8988T (cell line): ENCODE measurements around the gene TSPAN10.
A peak's percentile ranks its signal among the peaks of the same experiment; 100 is the strongest.

Experiments
- DNase-seq: peaks from one replicate; pipeline ENCODE4 v3.0.0; 2011

The TSPAN10 gene

GRCh38 chr17:81635973-81636504 lies 957 bp upstream of the TSPAN10 start:
- DNase-seq: no peak

- no peak for DNase-seq
These were observed 1.7 kb downstream of the TSPAN10 start for GRCh38 chr17:81638683-81639082.

- DNase-seq: no peak
These were observed 3.0 kb downstream of the TSPAN10 start for GRCh38 chr17:81640011-81640410.

GRCh38 chr17:81641825-81642489 lies 5.0 kb downstream of the TSPAN10 start:
- DNase-seq: no peak

- no peak for DNase-seq
These were observed 7.5 kb downstream of the TSPAN10 start for GRCh38 chr17:81644496-81644895.

DNA sequence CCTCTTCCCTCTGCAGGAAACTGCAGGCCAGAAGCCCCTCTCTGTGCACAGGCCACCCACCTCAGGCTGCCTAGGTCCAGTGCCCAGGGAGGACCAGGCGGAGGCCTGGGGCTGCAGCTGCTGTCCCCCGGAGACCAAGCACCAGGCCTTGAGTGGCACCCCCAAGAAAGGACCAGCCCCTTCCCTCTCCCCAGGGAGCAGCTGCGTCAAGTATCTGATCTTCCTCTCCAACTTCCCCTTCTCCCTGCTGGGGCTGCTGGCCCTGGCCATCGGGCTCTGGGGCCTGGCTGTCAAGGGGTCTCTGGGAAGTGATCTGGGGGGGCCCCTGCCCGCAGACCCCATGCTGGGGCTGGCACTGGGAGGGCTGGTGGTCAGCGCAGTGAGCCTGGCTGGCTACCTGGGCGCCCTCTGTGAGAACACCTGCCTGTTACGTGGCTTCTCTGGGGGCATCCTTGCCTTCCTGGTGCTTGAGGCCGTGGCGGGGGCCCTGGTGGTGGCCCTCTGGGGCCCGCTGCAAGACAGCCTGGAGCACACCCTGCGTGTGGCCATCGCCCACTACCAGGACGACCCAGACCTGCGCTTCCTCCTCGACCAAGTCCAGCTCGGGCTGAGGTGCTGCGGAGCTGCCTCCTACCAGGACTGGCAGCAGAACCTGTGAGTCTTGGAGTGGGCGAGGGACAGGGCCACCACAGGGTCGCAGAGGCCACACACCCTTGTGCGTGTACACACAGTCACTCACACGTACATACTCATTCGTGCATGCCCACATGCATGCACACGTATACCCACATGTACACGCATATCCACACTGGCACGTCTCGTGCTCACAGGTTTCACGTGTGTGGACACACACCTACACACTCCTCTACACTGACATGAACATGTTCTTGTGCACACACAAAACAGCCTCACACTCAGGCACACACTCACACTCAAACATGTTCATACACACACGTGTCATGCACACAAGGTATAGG lies 8.3 kb downstream of the TSPAN10 start:
- no peak for DNase-seq

DNA sequence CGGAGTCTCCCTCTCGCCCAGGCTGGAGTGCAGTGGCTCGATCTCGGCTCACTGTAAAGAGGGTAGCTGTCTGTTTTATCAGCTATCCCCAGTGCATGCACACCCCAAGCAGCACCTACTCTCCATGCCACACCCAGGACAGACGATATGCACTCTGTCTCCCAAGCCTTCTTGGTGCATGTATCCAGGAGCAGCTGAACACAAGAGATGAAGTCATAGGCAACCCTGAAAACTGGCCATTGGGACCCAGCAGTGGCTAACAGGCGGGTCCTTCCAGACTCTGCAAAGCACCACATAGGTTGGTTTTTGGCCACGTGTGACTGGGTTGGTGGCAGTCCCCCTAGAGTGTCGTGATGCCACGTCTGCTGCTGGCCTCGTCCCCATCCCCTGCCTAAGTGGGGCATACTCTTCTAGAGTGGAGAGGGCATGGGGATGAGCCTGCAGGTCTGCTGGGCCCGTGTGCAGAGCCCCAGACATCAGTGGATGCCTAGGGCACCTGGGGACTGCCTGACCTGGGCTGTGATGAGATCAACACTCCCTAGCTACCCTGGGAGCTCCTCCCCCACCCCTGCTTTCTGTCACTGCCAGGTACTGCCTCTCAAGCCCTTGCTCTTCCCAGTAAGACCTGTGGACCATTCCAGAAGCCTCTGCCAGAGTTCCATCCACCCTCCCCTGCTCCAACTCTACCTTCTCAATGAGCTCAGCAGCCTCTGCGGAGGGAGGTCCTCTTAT lies 10.0 kb downstream of the TSPAN10 start:
- no peak for DNase-seq

DNA sequence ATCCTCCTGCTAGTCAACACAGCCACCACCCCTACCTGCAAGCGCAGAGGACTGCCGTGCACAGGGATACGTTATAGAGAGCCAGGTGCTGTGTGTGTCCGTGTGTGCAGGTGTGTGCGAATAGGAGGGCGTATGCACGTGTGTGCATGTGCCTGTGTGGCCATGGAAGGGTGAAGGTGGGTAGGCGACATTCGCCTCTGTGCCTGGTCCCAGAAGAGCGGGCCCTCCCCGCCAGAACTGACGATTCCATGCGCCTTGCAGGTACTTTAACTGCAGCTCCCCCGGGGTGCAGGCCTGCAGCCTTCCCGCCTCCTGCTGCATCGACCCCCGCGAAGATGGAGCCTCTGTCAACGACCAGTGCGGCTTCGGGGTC lies 10.6 kb downstream of the TSPAN10 start:
- no peak for DNase-seq

- no peak for DNase-seq
These were observed 11.2 kb downstream of the TSPAN10 start for GRCh38 chr17:81648013-81648706.

DNA sequence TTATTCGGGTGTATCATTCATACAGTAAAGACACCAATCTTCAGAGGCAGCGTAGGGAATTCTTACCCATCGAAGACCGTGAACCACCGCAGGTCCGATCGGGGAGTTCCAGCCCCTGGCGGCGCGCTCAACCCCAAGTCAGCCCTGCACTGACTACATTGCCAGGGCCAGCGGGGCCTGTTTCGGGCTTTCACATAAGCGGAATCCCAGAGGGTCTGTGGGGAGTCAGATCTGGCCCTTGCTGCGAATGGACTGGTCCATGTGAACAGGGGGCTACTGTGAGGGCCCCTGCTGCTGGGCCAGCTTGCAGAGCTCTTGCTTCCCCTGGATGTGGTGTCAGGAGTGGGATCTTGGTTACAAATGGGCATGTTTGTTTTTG lies 11.7 kb downstream of the TSPAN10 start:
- DNase-seq: no peak

DNA sequence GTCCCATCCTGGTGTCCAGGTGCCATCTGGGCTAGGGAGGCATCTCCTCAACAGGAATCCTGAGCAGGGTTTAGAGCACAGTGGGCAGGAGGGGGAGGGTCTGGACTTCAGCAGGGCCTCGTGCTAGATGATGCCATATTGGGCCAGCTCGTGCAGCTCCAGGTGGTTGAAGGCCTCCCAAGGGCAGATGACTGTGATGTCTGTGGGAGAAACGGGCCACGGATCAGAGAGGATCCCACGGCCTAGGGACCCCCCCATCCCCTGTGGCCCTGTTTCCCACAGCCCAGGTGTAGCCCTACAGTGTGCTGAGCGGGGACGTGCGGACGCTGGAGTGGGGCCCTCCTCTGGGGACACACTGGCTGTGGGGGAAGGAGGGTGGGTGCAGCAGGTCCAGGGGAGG lies 14.0 kb downstream of the TSPAN10 start:
- no peak for DNase-seq

DNA sequence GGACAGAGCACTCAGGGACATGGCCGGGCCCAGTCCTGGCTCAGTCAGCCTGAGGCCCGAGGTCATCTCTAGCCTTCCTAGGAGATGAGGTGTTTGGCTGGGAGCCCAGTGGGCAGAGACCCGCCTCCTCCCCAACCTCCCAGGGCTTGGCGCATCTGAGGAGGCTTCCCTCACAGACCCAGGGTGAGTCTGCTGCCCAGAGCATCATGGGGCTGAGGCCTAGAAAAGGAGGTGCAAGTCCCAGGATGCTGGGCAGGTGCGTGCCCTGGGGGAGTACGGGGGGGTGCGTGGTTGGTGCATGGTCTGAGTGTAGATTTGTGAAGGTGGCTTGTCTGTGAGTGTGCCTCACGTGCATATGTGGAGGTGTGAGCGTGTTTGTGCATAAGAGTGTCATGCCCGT lies 14.7 kb downstream of the TSPAN10 start:
- peak; percentile 71 for DNase-seq

DNA sequence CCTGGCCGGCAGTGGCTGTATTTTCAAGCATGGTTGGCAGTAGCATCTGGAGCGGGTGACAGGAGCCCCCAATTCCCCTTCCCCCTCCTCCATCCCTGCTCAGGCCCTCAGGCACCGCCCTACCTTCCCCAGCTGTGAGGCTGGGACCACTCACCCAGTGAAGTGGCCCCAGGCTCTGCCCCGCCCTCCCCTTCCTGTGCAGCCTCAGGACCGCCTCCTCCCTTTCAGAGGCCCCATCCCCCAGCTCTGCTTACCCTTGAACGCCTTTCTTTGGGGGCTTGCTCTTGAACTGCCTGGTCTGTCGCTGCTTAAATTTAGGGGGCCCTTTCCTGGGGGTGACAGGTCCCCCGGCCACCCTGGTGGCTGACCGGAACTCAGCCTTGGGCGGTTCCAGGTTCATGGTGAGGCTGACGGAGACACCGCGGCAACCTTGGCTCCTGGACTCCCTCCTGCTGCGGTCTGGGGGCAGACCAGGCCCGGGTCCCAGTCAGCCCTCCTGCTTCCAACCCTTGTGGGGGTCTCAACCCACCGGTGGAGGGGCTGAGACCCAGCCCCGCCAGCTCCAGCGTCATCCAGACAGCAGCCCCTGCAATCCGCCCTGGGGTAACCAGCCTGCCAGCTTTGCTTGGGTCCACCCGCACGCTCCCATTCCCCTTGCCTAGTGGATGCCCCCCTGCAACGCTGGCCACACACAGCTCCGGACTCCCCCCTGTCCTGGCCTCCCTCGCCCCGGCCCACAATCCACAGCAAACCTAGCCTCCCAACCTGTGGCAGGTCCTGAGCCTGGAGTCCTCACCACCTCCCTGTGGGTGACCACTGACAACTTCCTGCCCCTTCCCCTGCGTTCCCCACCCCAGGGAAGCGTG lies 16.1 kb downstream of the TSPAN10 start:
- no peak for DNase-seq

- DNase-seq: no peak
These were observed 18.6 kb downstream of the TSPAN10 start for GRCh38 chr17:81655378-81656117.

DNA sequence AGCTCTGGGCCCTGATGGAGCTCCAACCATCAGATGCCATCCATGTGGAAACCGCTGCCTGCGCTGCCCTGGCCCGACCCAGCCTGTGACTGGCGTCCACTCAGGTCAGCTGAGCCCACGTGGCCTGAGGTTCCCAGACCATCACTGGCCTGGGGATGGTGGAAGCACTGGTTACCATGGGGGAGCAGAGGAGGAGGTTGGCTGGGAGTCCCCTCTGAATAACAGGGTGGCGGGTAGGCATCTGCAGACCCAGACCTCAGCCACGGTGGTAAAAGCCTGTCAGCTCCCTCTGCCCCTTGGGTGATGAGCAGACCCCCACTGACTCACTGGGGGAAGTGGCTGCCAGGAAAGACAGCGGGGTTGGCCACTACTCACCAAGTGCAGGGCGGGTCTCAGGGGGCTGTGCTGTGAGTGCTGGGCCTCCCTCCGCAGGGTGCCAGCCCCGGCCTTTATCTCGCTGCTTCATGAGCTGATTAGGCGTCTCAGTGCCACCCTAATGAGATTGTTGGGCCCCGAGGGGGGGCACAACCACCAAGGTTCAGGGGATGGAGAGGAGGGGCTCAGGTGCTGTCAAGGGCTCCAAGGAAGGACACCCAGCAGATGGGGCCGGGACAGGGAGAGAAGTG lies 19.2 kb downstream of the TSPAN10 start, which contains the start of gene PDE6G:
Gene PDE6G, minus strand, starts transcription at position 425 of the 626 bp plus-strand sequence. CDS start 3,237 bp downstream, outside the sequence.
- no peak for DNase-seq

- DNase-seq: no peak
These were observed 19.8 kb downstream of the TSPAN10 start for GRCh38 chr17:81656835-81657234.

DNA sequence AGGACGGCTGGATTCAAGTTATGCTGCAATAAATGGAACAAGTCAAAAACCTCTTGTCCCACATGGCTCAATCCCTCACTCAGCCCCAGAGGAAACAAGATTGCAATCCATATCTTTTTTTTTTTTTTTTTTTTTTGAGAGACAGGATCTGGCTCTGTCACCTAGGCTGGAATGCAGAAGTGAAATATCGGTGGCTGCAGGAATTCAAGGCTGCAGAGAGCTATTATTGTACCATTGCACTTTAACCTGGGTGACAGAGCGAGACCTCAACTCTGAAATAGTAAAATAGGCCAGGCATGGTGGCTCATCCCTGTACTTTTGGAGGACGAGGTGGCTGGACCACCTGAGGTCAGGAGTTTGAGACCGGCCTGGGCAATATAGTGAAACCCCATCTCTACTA lies 22.0 kb downstream of the TSPAN10 start:
- DNase-seq: no peak

DNA sequence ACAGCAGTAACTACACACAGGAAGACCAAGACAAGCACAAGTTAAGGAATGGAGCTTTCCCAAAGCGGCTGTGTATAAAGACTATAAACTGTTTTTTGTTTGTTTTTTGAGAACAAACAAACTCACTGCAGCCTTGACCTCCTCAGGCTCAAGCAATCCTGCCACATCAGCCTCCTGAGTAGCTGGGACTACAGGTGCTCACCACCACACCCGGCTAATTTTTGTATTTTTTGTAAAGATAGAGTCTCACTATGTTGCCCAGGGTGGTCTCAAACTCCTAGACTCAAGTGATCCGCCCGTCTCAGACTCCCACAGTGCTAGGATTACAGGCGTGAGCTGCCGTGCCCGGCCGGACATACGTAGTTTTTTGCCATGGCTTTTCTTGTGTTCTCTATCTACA lies 23.4 kb downstream of the TSPAN10 start:
- DNase-seq: no peak

- no peak for DNase-seq
These were observed 25.0 kb downstream of the TSPAN10 start for GRCh38 chr17:81662002-81662401.

DNA sequence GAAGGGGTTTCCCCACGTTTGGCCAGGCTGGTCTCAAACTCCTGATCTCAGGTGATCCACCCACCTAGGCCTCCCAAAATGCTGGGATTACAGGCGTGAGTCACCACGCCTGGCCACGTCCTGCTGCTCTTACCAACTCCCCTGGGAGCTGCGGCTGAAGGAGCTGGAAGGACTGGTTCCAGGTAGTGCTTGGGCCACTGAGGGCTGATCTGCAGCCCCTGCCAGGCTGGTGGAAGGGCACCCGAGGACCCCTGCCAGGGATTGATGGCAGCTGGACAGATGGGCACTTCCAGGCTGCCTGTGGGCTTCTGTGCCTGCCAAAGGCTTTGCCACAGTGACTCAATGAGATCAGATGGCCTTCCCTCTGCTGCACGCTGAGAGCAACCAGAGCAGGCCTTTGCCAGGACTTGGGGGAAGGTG lies 27.1 kb downstream of the TSPAN10 start:
- DNase-seq: no peak
